DOHH2 (cell line): ENCODE measurements around the gene NT5C1B.

Source experiments
- H3F3A ChIP-seq: fragments of 200-600 bp; sonication (generic), shearing (Covaris generic); 2 replicates; pipeline ENCODE4 v1.6.0; 2016; ENCODE audit warnings: antibody characterized with exemption, mild to moderate bottlenecking; ENCODE audit not compliant: control insufficient read depth, insufficient read depth
- H3K27ac ChIP-seq: fragments of 200-600 bp; sonication (generic); 2 replicates; pipeline ENCODE4 v1.5.1; 2014; ENCODE audit warnings: low read depth, mild to moderate bottlenecking, low read length, moderate library complexity
- H3K27me3 ChIP-seq: fragments of 200-600 bp; sonication (generic); 2 replicates; pipeline ENCODE4 v1.6.1; 2014; ENCODE audit warnings: mild to moderate bottlenecking, low read length, mixed read lengths; ENCODE audit not compliant: control insufficient read depth
- H3K36me3 ChIP-seq: fragments of 200-600 bp; sonication (generic); 2 replicates; pipeline ENCODE4 v1.6.1; 2014; ENCODE audit warnings: mild to moderate bottlenecking, low read length, moderate library complexity, mixed read lengths; ENCODE audit not compliant: control insufficient read depth
- H3K4me1 ChIP-seq: fragments of 200-600 bp; sonication (generic); 2 replicates; pipeline ENCODE4 v1.6.1; 2014; ENCODE audit warnings: mild to moderate bottlenecking, low read length, mixed read lengths; ENCODE audit not compliant: control insufficient read depth
- H3K4me2 ChIP-seq: fragments of 200-600 bp; sonication (generic); 2 replicates; pipeline ENCODE4 v1.6.0; 2014; ENCODE audit warnings: mild to moderate bottlenecking, low read length, moderate library complexity
- H3K4me3 ChIP-seq: fragments of 200-600 bp; sonication (generic); 2 replicates; pipeline ENCODE4 v1.5.1; 2014; ENCODE audit warnings: mild to moderate bottlenecking, low read length, mixed read lengths
- H3K79me2 ChIP-seq: fragments of 200-600 bp; sonication (generic); 2 replicates; pipeline ENCODE4 v1.6.1; 2014; ENCODE audit warnings: mild to moderate bottlenecking, low read length, mixed read lengths; ENCODE audit not compliant: control insufficient read depth
- H3K9me2 ChIP-seq: fragments of 200-600 bp; sonication (generic); replicated peaks from 2 replicates; pipeline ENCODE4 v1.6.1; 2014; ENCODE audit warnings: mild to moderate bottlenecking, low read length, mixed read lengths; ENCODE audit not compliant: control insufficient read depth
- H3K9me3 ChIP-seq: fragments of 200-600 bp; sonication (generic); 2 replicates; pipeline ENCODE4 v1.6.1; 2014; ENCODE audit warnings: antibody characterized with exemption, low read length, mixed read lengths; ENCODE audit not compliant: control insufficient read depth, insufficient read depth
- H4K20me1 ChIP-seq: fragments of 200-600 bp; sonication (generic); 2 replicates; pipeline ENCODE4 v1.6.0; 2014; ENCODE audit warnings: low read depth, mild to moderate bottlenecking, antibody characterized with exemption, low read length, moderate library complexity; ENCODE audit not compliant: control insufficient read depth, insufficient read depth
- EZH2phosphoT487 ChIP-seq: fragments of 200-600 bp; sonication (generic); IDR thresholded peaks from 2 replicates; pipeline ENCODE4 v1.6.1; 2017; ENCODE audit warnings: borderline replicate concordance, mild to moderate bottlenecking, antibody characterized with exemption, low read length, moderate library complexity, mixed read lengths
- TF ChIP-seq, protein P1 (sequence below): fragments of 200-600 bp; sonication (generic); IDR thresholded peaks from one replicate; pipeline ENCODE4 v1.5.1; 2014; ENCODE audit warnings: antibody characterized with exemption, mild to moderate bottlenecking, low read depth, low read length; ENCODE audit not compliant: poor library complexity, severe bottlenecking

The NT5C1B gene

DNA sequence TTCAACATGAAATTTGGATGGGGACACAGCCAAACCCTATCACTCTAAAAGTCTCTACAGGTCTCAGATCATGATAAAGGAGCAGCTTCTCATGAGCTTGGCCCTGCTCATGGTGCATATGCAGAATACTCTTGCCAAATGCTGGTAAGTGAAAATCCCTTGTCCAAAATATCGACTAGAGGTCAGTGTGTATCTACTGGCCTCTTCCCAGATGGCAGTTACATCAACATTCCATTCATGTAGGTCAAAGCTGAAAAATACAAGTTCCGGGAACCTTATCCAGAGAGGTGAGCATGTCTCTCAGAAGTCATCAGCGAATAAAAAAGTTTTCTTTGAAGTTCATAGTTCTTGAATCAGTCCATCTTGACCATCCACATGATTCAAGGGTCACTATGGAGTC lies 7.6 kb upstream of the NT5C1B start:
- H4K20me1 ChIP-seq = no peaks in the 10 kb centered on the region
- H3K9me3 ChIP-seq = no peaks in the 10 kb centered on the region
- TF ChIP-seq EZH2phosphoT487 = no peak
- TF ChIP-seq, protein P1, sequence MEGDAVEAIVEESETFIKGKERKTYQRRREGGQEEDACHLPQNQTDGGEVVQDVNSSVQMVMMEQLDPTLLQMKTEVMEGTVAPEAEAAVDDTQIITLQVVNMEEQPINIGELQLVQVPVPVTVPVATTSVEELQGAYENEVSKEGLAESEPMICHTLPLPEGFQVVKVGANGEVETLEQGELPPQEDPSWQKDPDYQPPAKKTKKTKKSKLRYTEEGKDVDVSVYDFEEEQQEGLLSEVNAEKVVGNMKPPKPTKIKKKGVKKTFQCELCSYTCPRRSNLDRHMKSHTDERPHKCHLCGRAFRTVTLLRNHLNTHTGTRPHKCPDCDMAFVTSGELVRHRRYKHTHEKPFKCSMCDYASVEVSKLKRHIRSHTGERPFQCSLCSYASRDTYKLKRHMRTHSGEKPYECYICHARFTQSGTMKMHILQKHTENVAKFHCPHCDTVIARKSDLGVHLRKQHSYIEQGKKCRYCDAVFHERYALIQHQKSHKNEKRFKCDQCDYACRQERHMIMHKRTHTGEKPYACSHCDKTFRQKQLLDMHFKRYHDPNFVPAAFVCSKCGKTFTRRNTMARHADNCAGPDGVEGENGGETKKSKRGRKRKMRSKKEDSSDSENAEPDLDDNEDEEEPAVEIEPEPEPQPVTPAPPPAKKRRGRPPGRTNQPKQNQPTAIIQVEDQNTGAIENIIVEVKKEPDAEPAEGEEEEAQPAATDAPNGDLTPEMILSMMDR = no peak

DNA sequence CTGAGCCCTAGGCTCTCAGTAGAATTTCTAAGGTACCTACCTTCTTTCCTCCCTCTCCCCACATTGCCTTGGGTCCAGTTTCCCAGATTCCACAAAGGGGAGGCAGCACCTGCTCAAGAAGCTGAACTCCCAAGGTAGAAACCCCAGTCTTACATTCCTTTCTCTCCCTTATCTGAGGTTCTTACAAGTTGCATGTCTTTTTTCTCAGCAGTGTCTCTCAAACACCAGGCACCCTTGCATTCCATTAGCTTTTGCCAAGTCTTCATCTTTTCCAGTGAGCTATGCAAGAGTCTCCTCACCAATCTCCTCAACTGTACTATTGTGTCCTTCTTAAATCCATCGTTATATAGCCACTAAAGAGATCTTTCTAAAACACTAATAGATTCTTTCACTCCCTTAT lies 4.1 kb upstream of the NT5C1B start:
- no peak overlapping the region for H3K27ac ChIP-seq
- H3K4me2 ChIP-seq = no peak overlapping the region
- H3K4me1 ChIP-seq = peaks cover 3% of the 10 kb centered on the region
- H3K4me3 ChIP-seq = no peak overlapping the region
- H3K36me3 ChIP-seq = no peaks in the 10 kb centered on the region
- no peaks in the 10 kb centered on the region for H3F3A ChIP-seq
- TF ChIP-seq, protein P1 = no peak
- no peak for TF ChIP-seq EZH2phosphoT487
- H3K9me3 ChIP-seq = no peaks in the 10 kb centered on the region
- H3K27me3 ChIP-seq = no peaks in the 10 kb centered on the region
- no peaks in the 10 kb centered on the region for H4K20me1 ChIP-seq
- no peaks in the 10 kb centered on the region for H3K79me2 ChIP-seq
- H3K9me2 ChIP-seq = no peaks in the 10 kb centered on the region; the same call in 1 of the 2 replicates

More for the DNA sequence above, 7.6 kb upstream of the NT5C1B start:
- H3K4me3 ChIP-seq = no peak overlapping the region
- no peaks in the 10 kb centered on the region for H3F3A ChIP-seq
- H3K4me2 ChIP-seq = no peak overlapping the region
- H3K4me1 ChIP-seq = peaks cover 19% of the 10 kb centered on the region
- no peak overlapping the region for H3K27ac ChIP-seq
- no peaks in the 10 kb centered on the region for H3K36me3 ChIP-seq
- no peaks in the 10 kb centered on the region for H3K9me2 ChIP-seq
- no peaks in the 10 kb centered on the region for H3K27me3 ChIP-seq
- no peaks in the 10 kb centered on the region for H3K79me2 ChIP-seq

DNA sequence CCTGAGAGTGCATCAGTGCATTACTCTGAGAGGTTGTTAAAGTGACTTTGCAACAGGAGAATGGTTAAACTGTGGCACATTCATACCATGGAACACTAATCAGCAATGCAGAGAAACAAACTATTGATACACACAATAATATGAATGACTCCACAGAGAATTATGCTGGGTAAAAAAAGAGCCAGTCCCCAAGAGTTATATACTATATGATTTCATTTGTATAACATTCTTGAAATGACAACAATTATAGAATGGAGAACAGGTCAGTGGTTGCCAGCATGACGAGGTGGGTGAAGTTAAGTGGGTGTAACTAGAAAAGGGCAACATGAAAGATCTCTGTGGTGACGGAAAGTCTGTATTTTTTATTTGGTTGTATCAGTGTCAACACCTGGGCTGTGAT lies 3.0 kb upstream of the NT5C1B start:
- Histone ChIP-seq H3K27ac (no peak overlapping the region), H3K4me3 (no peak overlapping the region), H3K79me2 (no peaks in the 10 kb centered on the region), H3K4me2 (no peak overlapping the region), H3K9me2 (no peaks in the 10 kb centered on the region; the same call in 1 of the 2 replicates), H4K20me1 (no peaks in the 10 kb centered on the region), H3K9me3 (no peaks in the 10 kb centered on the region), H3K27me3 (no peaks in the 10 kb centered on the region), H3K4me1 (no peaks in the 10 kb centered on the region), H3F3A (no peaks in the 10 kb centered on the region), H3K36me3 (no peaks in the 10 kb centered on the region)
- TF ChIP-seq, protein P1 = no peak
- TF ChIP-seq EZH2phosphoT487 = no peak
